Tibial nerve (tissue), 4 donors: Measurements from ENCODE around the gene ABCA7. TPM values are rescaled to one million over a fixed set of nuclear protein-coding genes. Genes with fewer than 3 reads are reported as not detected.
A peak's percentile ranks its signal among the peaks of the same experiment; 100 is the strongest.

Experiments
- DNase-seq, 2 donors: peaks; one replicate each; pipeline ENCODE4 v3.0.0-alpha.2; 2019; ENCODE audit warnings: low spot score in 2 of 2
- H3K27ac ChIP-seq, 4 donors: fragments of 200-600 bp; sonication (generic) in 3 of 4; one replicate each; pipeline ENCODE4 v1.5.1; 2017 to 2019; ENCODE audit warnings: mild to moderate bottlenecking in 1 of 4
- H3K27me3 ChIP-seq, 2 donors: fragments of 200-600 bp; sonication (generic) in 1 of 2; one replicate each; pipeline versions ENCODE4 v1.5.1 to v1.6.0; 2017 to 2019
- H3K36me3 ChIP-seq, 3 donors: fragments of 200-600 bp; sonication (generic); one replicate each; pipeline ENCODE4 v1.5.1; 2018 to 2019
- H3K4me1 ChIP-seq, 4 donors: fragments of 200-600 bp; sonication (generic) in 3 of 4; one replicate each; pipeline ENCODE4 v1.5.1; 2017 to 2019
- H3K4me3 ChIP-seq, 4 donors: fragments of 200-600 bp; sonication (generic) in 3 of 4; one replicate each; pipeline ENCODE4 v1.5.1; 2017 to 2019; ENCODE audit warnings: mild to moderate bottlenecking in 1 of 4, moderate library complexity in 1 of 4
- H3K9me3 ChIP-seq, 4 donors: fragments of 200-600 bp; sonication (generic) in 3 of 4; one replicate each; pipeline ENCODE4 v1.5.1; 2017 to 2019
- CTCF ChIP-seq, 5 experiments: fragments of 200-600 bp in 3 of 5; fragments of 450-650 bp in 2 of 5; sonication (generic) in 3 of 5; IDR thresholded peaks; one replicate each; pipeline ENCODE4 v1.5.1; 2016 to 2019; ENCODE audit warnings: antibody characterized with exemption in 5 of 5, mild to moderate bottlenecking in 3 of 5, moderate library complexity in 2 of 5
- EP300 ChIP-seq, 2 donors: sonication (generic); formaldehyde crosslinking; IDR thresholded peaks; one replicate each; pipeline ENCODE4 v1.6.1; 2017; ENCODE audit warnings: antibody characterized with exemption in 2 of 2, mild to moderate bottlenecking in 1 of 2
- POLR2A ChIP-seq, 2 donors: fragments of 450-650 bp; IDR thresholded peaks; one replicate each; pipeline ENCODE4 v1.6.1; 2017; ENCODE audit warnings: antibody characterized with exemption in 2 of 2, mild to moderate bottlenecking in 2 of 2, moderate library complexity in 2 of 2
- WGBS, 2 donors: methylation state at CpG; one replicate each; pipeline ENCODE4 v1.1.5; 2018; 5-methylcytosine and 5-hydroxymethylcytosine counted together
- total RNA-seq, 4 donors: library from RNA; depleted of rRNA; stranded (reverse); fragments of >200 nt; gene quantifications; one replicate each; pipeline ENCODE4 v1.1.0, GENCODE V29; 2016

ABCA7 gene
- 10 to 100 TPM in 3 of 4 donors, 1 to 10 TPM in 1; 9.6 to 25.8 (median 13.7) TPM for total RNA-seq

- H3K27ac ChIP-seq: peak within 1 kb of the TSS in 2 of 4 donors; percentile 40 to 70
- peak; percentile 91 to 94 for DNase-seq
- peaks cover 0 to 55% (median 25%) of the 10 kb centered on the region in 4 donors for H3K4me1 ChIP-seq
- peak within 1 kb of the TSS; percentile 28 to 59 (median 55) for H3K4me3 ChIP-seq
- H3K36me3 ChIP-seq: peaks cover 0 to 29% (median 0%) of the 10 kb centered on the region in 3 donors
- no peaks in the 10 kb centered on the region for H3K9me3 ChIP-seq
- peaks cover 0 to 25% of the 10 kb centered on the region in 2 donors for H3K27me3 ChIP-seq
- TF ChIP-seq CTCF (IDR thresholded peaks at IDR 0.05) (peak in 1 of 5 experiments; percentile 38), POLR2A (IDR thresholded peaks at IDR 0.05) (peak in 1 of 2 donors; percentile 30), EP300 (IDR thresholded peaks at IDR 0.05) (peak in 1 of 2 donors; percentile 76)
- WGBS, 2 donors: 2 to 5% methylated on average over 20 to 34 of the region's 56 CpGs
Observed at GRCh38 chr19:1039646-1040475, at the start of gene ABCA7. TSS of gene ABCA7 (plus strand) at chr19:1040107. CDS start at chr19:1041362, 1,255 bp downstream.

- Histone ChIP-seq H3K4me1 (peaks cover 0 to 9% (median 2%) of the 10 kb centered on the region in 4 donors), H3K36me3 (peaks cover 0 to 89% (median 0%) of the 10 kb centered on the region in 3 donors), H3K27ac (no peak overlapping the region), H3K4me3 (no peak overlapping the region), H3K27me3 (peaks cover 0 to 3% of the 10 kb centered on the region in 2 donors), H3K9me3 (no peaks in the 10 kb centered on the region)
- TF ChIP-seq EP300 (IDR thresholded peaks at IDR 0.05): no peak
- no peak for TF ChIP-seq CTCF (IDR thresholded peaks at IDR 0.05)
- no peak for TF ChIP-seq POLR2A (IDR thresholded peaks at IDR 0.05)
- WGBS, 2 donors: 78 to 80% methylated on average over 10 to 12 of the region's 27 CpGs
- no peak for DNase-seq
Observed at GRCh38 chr19:990119-990571, 49.8 kb upstream of the ABCA7 start.

GRCh38 chr19:990746-991145 is 49.2 kb upstream of the ABCA7 start:
- DNase-seq: no peak
- H3K4me1 ChIP-seq: peaks cover 0 to 5% (median under 1%) of the 10 kb centered on the region in 4 donors
- no peak overlapping the region for H3K4me3 ChIP-seq
- H3K27ac ChIP-seq: no peak overlapping the region
- peaks cover 0 to 86% (median 0%) of the 10 kb centered on the region in 3 donors for H3K36me3 ChIP-seq
- WGBS, 2 donors: 93 to 94% methylated on average over 12 to 23 of the region's 23 CpGs
- peaks cover 0 to 9% of the 10 kb centered on the region in 2 donors for H3K27me3 ChIP-seq
- no peaks in the 10 kb centered on the region for H3K9me3 ChIP-seq
- TF ChIP-seq EP300 (IDR thresholded peaks at IDR 0.05): no peak
- TF ChIP-seq POLR2A (IDR thresholded peaks at IDR 0.05): no peak
- no peak for TF ChIP-seq CTCF (IDR thresholded peaks at IDR 0.05)

- Histone ChIP-seq H3K36me3 (peaks cover 0 to 80% (median 0%) of the 10 kb centered on the region in 3 donors), H3K27me3 (peaks cover 0 to 15% of the 10 kb centered on the region in 2 donors), H3K4me1 (peaks cover 0 to 8% (median 5%) of the 10 kb centered on the region in 4 donors), H3K9me3 (no peaks in the 10 kb centered on the region), H3K27ac (no peak overlapping the region), H3K4me3 (no peak overlapping the region)
- DNase-seq: no peak
- TF ChIP-seq EP300 (IDR thresholded peaks at IDR 0.05): no peak
- WGBS, 2 donors: 94% methylated on average over 7 of the region's 47 CpGs; no CpG with 5 or more reads in 1 of the 2 donors
Observed at GRCh38 chr19:991174-991931, 48.6 kb upstream of the ABCA7 start.

GRCh38 chr19:991932-992669 is 47.8 kb upstream of the ABCA7 start:
- WGBS, 2 donors: 90 to 91% methylated on average over 18 to 33 of the region's 42 CpGs
- Histone ChIP-seq H3K9me3 (no peaks in the 10 kb centered on the region), H3K4me3 (no peak overlapping the region), H3K36me3 (peaks cover 0 to 72% (median 0%) of the 10 kb centered on the region in 3 donors), H3K4me1 (peaks cover 0 to 11% (median 7%) of the 10 kb centered on the region in 4 donors), H3K27ac (no peak overlapping the region), H3K27me3 (peaks cover 0 to 23% of the 10 kb centered on the region in 2 donors)
- DNase-seq: no peak
- TF ChIP-seq EP300 (IDR thresholded peaks at IDR 0.05): no peak
- TF ChIP-seq POLR2A (IDR thresholded peaks at IDR 0.05): no peak
- no peak for TF ChIP-seq CTCF (IDR thresholded peaks at IDR 0.05)
